HCEC 1CT (cell line): Measurements from ENCODE around the gene UBE2J2.
A peak's percentile ranks its signal among the peaks of the same experiment; 100 is the strongest.

Experiments used
- DNase-seq: peaks from one replicate; pipeline ENCODE4 v3.0.0-alpha.2; 2017

Gene UBE2J2

DNA sequence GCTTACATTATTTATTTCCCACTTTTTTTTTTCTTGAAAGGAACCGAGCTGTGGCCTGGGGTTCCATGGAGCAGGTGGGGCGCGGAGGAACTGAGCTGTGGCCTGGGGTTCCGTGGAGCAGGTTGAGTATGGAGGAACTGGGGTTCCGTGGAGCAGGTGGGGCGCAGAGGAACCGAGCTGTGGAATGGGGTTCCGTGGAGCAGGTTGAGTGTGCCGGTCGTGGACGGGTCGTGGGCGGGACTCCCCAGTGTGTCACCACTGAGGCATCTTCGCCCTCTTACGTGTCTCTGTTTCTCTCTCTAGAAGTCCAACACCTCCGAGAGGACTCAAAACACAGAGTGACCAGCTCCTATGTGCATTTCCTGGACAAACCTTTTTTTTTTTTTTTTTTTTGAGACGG lies 5.4 kb upstream of the UBE2J2 start:
- no peak for DNase-seq

- no peak for DNase-seq
Measured at GRCh38 chr1:1278620-1279019, 5.0 kb upstream of the UBE2J2 start.

DNA sequence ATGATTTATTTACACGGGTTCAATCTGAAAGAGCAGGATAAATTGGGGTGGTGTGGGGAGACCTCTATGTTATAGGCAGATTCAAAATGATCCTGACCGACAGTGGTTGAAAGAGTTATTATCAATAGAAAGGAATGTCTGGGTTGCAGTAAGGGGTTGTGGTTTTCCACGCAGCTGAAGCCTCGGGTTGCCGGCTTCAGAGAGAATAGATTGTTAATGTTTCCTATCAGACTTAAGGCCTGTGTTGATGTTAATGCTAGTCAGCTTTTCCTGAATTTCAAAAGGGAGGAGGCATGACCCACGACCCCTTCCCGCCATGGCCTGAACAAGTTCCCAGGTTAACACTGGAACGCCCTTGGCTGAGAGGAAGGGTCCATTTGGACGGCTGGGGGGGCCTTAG lies 2.2 kb upstream of the UBE2J2 start:
- DNase-seq, result no peak

- no peak for DNase-seq
Measured at GRCh38 chr1:1274931-1275431, 1.3 kb upstream of the UBE2J2 start.

DNA sequence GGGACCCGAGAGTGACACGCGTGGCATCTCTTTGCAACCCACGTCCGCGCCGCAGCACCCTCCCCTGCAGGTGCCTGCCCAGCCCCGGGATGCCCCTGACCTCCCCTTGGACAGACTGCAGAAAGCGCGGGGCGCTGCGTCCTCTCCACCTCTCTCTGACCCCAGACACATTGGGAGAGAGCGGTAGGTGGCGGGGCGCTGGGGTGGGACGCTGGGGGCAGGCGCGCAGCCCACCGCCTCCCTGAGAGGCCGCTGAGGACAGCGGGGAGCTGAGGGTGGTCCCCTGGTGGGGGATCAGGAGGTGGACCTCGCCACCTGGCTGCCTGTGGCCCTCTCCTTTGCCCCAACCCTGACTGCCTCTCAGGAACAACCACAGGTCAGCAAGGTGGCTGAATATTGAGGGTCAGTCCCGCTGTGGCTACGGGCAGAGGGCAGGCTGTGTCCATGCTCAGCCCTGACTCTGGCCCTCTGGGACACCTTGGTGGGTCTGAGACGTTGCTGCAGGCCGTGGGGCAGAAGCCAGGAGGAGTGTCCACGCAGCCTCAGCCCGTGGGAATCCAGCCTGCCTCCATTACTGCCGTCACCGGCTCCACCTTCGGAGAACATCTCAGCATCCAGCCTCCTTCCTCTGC lies 761 bp upstream of the UBE2J2 start:
- DNase-seq, result no peak

- DNase-seq, result no peak
Measured at GRCh38 chr1:1273209-1273511, 494 bp downstream of the UBE2J2 start.

- no peak for DNase-seq
Measured at GRCh38 chr1:1272341-1273208, 1.1 kb downstream of the UBE2J2 start.

DNA sequence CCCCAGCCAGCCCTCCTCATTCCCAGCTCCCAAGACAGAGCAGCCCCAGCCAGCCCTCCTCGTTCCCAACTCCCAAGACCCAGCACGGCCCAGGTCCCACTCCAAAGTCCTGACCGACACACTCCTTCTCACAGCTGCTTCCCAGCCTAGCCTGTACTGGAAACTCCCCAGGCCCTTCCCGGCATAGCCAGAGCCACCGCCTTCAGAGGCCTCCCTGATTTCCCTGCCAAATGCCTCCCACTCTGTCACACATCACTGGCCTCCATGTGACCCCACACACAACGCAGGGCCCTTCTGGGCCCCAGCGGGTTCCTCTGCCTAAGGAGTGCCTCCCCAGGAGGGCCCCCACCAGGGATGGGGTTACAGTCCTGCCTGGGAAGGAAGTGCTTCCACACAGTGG lies 2.8 kb downstream of the UBE2J2 start:
- DNase-seq, result no peak

DNA sequence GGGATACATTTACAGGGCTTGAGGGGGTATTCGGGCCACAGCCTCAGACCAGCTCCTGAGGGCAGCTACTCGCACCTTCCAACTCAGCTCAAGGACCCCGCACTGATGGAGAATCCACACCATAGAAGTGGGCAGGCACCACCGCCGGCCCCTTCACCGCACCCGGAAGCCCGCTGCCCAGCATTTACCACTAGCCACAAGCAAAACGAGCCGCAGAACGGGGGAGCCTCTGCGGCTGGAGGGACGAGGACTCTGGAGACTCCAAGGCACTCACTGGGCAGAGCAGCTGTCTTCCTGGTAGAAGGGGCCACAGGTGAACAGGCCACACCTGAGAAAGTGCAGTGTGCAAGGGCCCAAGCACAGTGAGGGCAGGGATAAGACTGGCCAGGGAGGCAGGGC lies 5.4 kb downstream of the UBE2J2 start:
- DNase-seq, result no peak

DNA sequence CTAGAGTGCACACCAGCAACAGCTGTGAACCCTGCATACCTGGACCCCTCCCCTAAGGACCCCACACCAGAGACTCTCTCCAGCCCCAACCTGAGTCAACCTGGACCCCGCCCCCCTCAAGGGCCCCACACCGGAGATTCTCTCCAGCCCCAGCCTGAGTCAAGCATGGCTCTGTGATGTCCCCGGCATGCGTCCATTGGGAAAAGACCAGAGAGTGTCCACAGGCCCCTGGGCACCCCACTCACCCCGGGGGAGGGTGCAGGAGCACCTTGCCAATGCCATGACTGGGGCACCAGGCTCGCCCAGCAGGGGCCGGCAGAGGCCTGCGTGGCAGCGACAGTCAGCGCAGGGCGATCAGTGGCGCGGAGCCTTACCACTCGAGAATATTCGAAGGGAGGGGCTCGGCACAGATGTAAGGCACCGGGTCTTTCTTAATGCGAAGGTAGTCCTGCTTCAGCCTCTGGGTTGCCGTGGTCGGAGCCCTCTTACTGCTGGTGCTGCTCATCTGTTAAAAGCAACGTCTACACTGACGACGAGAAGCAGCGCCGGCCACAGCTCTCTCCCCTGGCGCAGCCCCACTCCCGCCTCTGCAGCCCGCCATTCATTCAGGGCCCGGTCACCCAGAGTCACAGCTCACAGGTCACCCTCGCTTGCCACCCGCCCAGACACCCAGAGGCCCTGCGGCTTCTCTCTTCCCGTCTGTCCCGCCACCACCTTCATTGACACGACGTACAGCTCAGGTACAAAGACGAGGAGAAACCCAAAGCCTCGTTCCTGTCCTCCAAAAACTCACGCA lies 6.0 kb downstream of the UBE2J2 start:
- no peak for DNase-seq

- peak; percentile 100 for DNase-seq
Measured at GRCh38 chr1:1264868-1265272, 8.8 kb downstream of the UBE2J2 start.

DNA sequence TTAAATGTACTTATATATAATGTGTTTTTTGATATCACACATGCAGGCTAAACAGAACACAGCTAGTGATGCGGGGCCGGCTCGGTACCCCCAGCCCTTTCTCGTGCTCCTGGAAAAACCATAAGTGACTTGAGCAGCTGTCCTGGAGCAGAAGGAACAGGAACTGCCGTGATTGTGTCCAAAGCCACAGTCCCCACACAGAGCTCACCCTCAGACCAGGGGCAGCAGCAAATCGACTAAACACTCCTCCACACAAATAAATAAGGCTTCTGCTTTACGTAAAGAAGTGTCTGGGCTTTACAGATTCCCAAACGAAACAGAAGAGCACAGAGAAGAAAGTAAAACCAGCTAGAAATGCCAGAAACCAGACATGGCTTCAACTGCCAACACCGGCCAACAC lies 9.6 kb downstream of the UBE2J2 start:
- no peak for DNase-seq

DNA sequence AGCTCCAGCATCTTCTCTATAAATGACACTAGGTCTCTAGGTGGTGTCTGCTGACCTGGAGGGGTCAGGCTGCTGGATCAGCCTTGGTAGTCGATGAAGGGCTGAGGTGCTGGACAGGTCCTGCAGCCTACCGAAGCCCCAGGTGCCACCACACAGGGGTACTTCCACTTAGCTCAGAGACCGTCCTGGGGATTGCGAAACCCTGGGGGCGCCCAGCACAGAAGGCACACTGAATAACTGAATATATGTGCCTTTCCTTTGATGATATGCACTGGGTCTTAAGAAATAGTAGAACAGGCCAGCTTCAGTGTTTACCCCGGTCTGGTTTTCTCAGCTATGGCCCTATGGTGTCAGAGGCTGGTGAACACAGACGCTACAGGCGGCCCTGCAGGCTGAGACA lies 10.9 kb downstream of the UBE2J2 start:
- DNase-seq, result no peak

DNA sequence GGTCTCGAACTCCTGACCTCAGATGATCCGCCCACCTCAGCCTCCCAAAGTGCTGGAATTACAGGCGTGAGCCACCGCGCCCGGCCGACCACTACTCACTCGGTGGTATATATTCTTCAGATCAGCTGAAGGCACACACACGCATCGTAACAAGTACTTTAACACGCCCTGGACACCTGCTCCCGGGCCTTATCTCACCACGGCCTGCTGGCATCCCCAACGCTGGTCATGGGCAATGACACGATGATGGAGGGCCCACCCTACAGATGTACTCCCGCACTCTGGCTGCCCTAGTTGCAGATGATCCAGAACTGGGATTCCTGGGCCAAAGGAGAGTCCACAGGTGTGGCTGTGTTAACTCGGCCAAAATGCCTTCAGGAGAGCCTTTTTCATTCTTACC lies 11.6 kb downstream of the UBE2J2 start:
- no peak for DNase-seq

DNA sequence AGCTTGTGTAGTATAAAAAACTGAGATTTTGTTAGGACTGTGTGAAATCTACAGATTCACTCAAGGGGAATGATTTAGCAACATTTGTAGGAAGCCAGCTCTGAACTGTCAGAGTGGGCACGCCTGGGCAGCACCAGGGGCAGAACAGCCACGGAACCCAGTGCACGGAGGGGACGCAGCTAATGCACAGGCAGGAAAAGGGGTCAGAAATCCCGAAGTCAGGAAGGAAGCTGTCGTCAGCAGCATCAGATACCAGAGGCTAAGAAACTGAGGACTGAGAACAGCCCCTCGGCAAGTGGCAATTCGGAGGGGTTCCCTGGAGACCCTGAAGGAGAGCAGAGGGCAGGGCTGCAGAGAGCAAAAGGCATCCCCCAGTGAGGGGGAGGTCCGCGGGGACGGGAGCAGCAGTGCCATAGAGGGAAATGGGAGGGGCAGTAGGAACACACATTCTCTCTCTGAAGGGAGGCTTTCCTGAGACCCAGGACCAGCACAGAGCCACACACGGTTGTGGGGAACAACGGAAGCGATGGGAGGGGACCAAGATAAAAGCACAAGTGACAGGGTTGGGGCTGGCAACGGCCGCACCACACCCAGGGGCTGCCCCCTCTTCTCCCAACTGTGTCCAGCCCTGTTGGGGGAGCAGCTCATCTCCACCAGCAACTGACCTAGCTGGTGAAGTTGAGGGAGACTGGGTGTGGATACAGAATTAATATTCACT lies 12.7 kb downstream of the UBE2J2 start:
- DNase-seq, result no peak

DNA sequence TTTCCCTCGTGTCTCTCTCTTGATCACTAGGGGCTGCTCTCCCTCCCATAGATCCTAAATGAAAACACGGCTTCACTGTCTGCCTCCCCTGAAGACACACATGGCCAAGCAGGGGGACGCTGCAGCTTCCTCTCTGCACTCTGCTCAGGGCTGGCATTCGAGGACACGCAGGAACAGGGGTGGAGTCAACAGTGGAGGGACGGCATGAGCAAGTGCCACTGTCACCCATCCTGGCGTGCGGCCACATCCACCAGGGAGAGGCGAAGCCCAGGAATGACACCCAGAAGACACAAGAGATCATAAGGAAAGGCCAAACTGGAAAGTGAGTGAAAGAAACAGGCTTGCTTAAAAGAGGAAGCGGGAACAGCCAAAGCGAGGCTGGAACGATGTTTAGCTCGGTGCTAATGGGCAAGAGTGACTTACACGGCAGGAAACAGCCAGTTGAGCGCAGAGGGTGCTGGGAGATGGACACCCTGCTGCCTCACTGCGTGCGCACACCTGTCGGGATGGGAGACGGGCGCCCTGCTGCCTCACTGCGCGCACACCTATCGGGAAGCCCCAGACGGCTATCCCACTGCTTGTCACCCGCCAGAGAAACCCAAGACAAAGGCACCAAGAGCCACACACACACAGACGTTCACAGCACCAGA lies 13.6 kb downstream of the UBE2J2 start:
- DNase-seq, result no peak

- DNase-seq, result no peak
Measured at GRCh38 chr1:1259540-1259939, 14.1 kb downstream of the UBE2J2 start.

- DNase-seq, result no peak
Measured at GRCh38 chr1:1259119-1259488, 14.6 kb downstream of the UBE2J2 start.

DNA sequence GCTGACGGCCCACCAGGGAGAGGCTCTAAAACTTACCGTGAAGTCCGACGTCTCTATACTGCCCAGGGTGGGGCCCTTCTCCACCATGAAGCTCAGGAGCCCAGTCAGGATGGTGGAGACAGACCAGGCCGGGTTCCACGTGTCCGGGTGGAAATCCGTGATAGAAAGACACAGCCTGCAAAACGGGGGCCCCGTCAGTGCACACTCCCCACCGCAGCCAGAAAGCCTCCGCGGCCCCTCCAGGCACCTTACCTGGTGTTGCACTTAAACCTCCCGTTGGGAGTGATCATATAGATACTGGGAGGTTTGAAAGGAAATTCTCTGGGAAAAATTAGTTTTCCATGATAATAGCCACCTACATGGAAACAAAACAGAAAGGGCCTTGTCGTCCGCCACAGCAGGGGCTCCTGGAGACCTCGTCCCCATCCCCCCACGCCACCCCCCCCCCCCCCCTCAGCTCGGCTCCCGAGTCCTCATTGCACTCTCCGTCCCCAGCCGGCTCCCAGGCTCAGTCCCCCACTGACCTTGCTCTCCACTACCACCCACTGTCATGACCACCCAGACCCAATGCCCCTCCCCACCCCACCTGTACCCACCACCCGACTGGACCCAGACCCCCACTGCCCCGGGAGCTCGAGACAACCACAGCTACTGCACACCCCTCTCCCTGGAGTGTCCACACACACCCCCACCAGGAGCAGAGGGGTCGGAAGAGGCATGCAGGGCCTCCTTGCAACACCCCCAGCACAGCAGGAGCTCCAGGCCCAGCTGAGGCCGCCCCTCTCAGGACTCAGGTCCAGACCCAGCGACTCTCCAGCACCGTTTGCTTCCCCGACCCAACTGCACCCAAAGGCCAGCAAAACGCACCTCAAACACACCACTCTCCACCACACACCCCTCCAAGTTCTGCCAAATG lies 16.4 kb downstream of the UBE2J2 start:
- DNase-seq, result no peak

DNA sequence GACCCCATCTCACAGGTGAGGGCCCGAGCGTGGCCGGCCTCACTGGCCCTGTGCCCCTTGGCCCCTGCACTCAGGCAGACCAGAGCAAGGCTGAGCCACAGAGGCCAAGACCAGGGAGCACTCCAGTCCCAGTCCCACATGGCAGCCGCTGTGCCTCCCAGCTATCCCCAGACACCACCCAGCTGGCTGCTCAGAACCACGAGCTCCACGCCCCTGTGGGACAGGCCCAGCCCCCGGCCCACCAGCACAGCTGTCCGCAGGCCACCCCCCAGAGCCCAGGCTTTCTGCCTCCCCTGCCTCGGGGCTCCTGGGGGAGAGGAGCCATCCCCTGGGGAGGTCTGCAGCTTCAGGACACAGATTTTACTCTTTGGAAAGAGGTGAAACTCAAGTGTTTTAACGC lies 18.0 kb downstream of the UBE2J2 start:
- DNase-seq, result no peak

DNA sequence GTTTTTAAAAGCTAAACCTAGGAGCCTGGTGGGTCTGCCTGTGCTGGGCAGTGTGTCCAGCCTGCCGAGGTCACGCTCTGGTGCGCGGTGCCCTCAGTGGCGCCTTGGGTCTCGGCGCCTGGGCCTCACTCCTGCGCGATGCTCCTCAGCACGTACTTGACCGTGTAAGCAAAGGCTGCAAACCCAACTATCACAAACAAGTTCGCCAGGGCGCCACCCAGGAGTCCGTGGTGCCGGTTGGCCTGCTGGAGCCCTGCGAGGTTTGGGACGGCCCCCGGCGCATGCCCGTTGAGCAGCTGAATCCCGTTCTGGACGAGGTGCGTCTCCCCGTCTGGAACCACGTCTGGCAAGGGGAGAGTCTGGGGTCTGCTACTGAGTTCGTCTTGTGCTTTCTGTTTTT lies 18.6 kb downstream of the UBE2J2 start:
- DNase-seq, result no peak

- DNase-seq, result no peak
Measured at GRCh38 chr1:1254667-1254998, 19.0 kb downstream of the UBE2J2 start.
